ENCODE measurements around the gene TMPRSS6. TPM values are rescaled to one million over a fixed set of nuclear protein-coding genes. Genes with fewer than 3 reads are reported as not detected.

The TMPRSS6 gene
- total and polyA plus RNA-seq, 8 donors, result 0.25 to 1.5 (median 0.46) TPM; not detected in 4

- TF ChIP-seq POLR2AphosphoS5 (IDR thresholded peaks at IDR 0.05), result no peak
- no peak for TF ChIP-seq POLR2A (IDR thresholded peaks at IDR 0.05)
- no peak for TF ChIP-seq EP300 (IDR thresholded peaks at IDR 0.05)
- no peak for TF ChIP-seq CTCF (IDR thresholded peaks at IDR 0.05)
- H3K27ac ChIP-seq, result no peak overlapping the region
- H3K9me3 ChIP-seq, result no peaks in the 10 kb centered on the region
- H3K4me1 ChIP-seq, result no peaks in the 10 kb centered on the region
- no peak overlapping the region for H3K4me3 ChIP-seq
- intact Hi-C loops (cut with DNase I; ENCODE audit: low total_unique reads), result no loop called here
- DNase-seq, result no peak
- no peaks in the 10 kb centered on the region for H3K36me3 ChIP-seq
- peaks cover 0 to 28% (median 0%) of the 10 kb centered on the region in 3 donors for H3K27me3 ChIP-seq
- 68 to 76% (median 70%) methylated on average over 7 to 16 of the region's 16 CpGs for WGBS, 5 donors
Measured at GRCh38 chr22:37133304-37134018, 23.9 kb upstream of the TMPRSS6 start.

GRCh38 chr22:37132773-37133172 lies 23.3 kb upstream of the TMPRSS6 start:
- no peak for TF ChIP-seq POLR2A (IDR thresholded peaks at IDR 0.05)
- TF ChIP-seq EP300 (IDR thresholded peaks at IDR 0.05), result no peak
- no peak for TF ChIP-seq POLR2AphosphoS5 (IDR thresholded peaks at IDR 0.05)
- TF ChIP-seq CTCF (IDR thresholded peaks at IDR 0.05), result no peak
- H3K9me3 ChIP-seq, result no peaks in the 10 kb centered on the region
- H3K4me3 ChIP-seq, result no peak overlapping the region
- no peak overlapping the region for H3K27ac ChIP-seq
- 84 to 94% (median 88%) methylated on average over 7 of the region's 7 CpGs for WGBS, 5 donors
- no peaks in the 10 kb centered on the region for H3K4me1 ChIP-seq
- peaks cover 0 to 34% (median 0%) of the 10 kb centered on the region in 3 donors for H3K27me3 ChIP-seq
- H3K36me3 ChIP-seq, result no peaks in the 10 kb centered on the region
- DNase-seq, result no peak
- intact Hi-C loops (cut with DNase I; ENCODE audit: low total_unique reads), result no loop called here

GRCh38 chr22:37129866-37130441 lies 20.4 kb upstream of the TMPRSS6 start:
- no peak for TF ChIP-seq EP300 (IDR thresholded peaks at IDR 0.05)
- TF ChIP-seq POLR2AphosphoS5 (IDR thresholded peaks at IDR 0.05), result no peak
- no peak for TF ChIP-seq POLR2A (IDR thresholded peaks at IDR 0.05)
- no peak for TF ChIP-seq CTCF (IDR thresholded peaks at IDR 0.05)
- DNase-seq, result no peak
- WGBS, 5 donors, result 64 to 78% (median 73%) methylated on average over 8 to 14 of the region's 14 CpGs
- Histone ChIP-seq H3K27ac (no peak overlapping the region), H3K4me3 (no peak overlapping the region), H3K4me1 (no peaks in the 10 kb centered on the region), H3K9me3 (no peaks in the 10 kb centered on the region), H3K36me3 (no peaks in the 10 kb centered on the region), H3K27me3 (peaks cover 0 to 41% (median 0%) of the 10 kb centered on the region in 3 donors)
- intact Hi-C loops (cut with DNase I; ENCODE audit: low total_unique reads), result no loop called here

GRCh38 chr22:37128555-37129281 lies 19.2 kb upstream of the TMPRSS6 start:
- H3K36me3 ChIP-seq, result no peaks in the 10 kb centered on the region
- H3K27ac ChIP-seq, result no peak overlapping the region
- DNase-seq, result no peak
- TF ChIP-seq EP300 (IDR thresholded peaks at IDR 0.05) (no peak), CTCF (IDR thresholded peaks at IDR 0.05) (no peak), POLR2AphosphoS5 (IDR thresholded peaks at IDR 0.05) (no peak), POLR2A (IDR thresholded peaks at IDR 0.05) (no peak)
- intact Hi-C loops (cut with DNase I; ENCODE audit: low total_unique reads), result no loop called here
- peaks cover 0 to 41% (median 0%) of the 10 kb centered on the region in 3 donors for H3K27me3 ChIP-seq
- H3K4me3 ChIP-seq, result no peak overlapping the region
- H3K9me3 ChIP-seq, result no peaks in the 10 kb centered on the region
- H3K4me1 ChIP-seq, result no peaks in the 10 kb centered on the region
- 69 to 83% (median 75%) methylated on average over 9 to 12 of the region's 12 CpGs for WGBS, 5 donors

Measured in stomach (tissue), 9 donors.